HCT116 (cell line): Measurements from ENCODE around the gene ARHGAP10. TPM values are rescaled to one million over a fixed set of nuclear protein-coding genes. Genes with fewer than 3 reads are reported as not detected.

Source experiments
- ATAC-seq: fragments of 200-7000 bp; cut with Tn5 transposase; 2 replicates; pipeline ENCODE4 v1.9.1; 2020; ENCODE audit warnings: mild to moderate bottlenecking, moderate library complexity
- BruUV-seq: library from RNA; stranded (reverse); fragments of 400-500 nt; replicated peaks from 2 replicates; lab custom pipeline; 2021; lab: Mats Ljungman, UMichigan
- CTCF ChIA-PET: fragments of 300-600 bp; sonication (Branson Sonifier 250); formaldehyde crosslinking; loops from one replicate; lab custom pipeline; 2021; ENCODE audit warnings: antibody characterized with exemption; lab: Charles Lee
- POLR2A ChIA-PET: fragments of 300-600, 350-600 bp; sonication (Branson Sonifier 250); formaldehyde crosslinking; loops from one replicate; lab custom pipeline; 2021; ENCODE audit warnings: antibody characterized with exemption; lab: Charles Lee
- RAD21 ChIA-PET, 2 experiments: fragments of 300-600 bp; sonication (Branson Sonifier 250); formaldehyde crosslinking; loops; one replicate each; lab custom pipeline; 2023; ENCODE audit warnings: low total read pairs in 2 of 2; ENCODE audit not compliant: uncharacterized antibody in 2 of 2, unreplicated experiment in 2 of 2, low non-redundant PET in 1 of 2; lab: Charles Lee
- DNase-seq: peaks from one replicate; pipeline ENCODE4 v3.0.0-alpha.2; 2010; ENCODE audit warnings: low read depth, low spot score
- H2AFZ ChIP-seq: fragments of 200-600 bp; shearing (Covaris generic), sonication (generic); 2 replicates; pipeline ENCODE4 v1.6.1; 2017; ENCODE audit warnings: low read depth, mixed run types, mixed read lengths, antibody characterized with exemption, low read length; ENCODE audit not compliant: poor library complexity, severe bottlenecking
- H3K27ac ChIP-seq: 2 replicates; pipeline ENCODE4 v1.5.1; 2012; ENCODE audit warnings: low read depth, low read length
- H3K27me3 ChIP-seq: fragments of 200-600 bp; sonication (generic); 2 replicates; pipeline ENCODE4 v1.6.1; 2016; ENCODE audit warnings: mixed run types, low read length, mixed read lengths; ENCODE audit not compliant: insufficient read depth
- H3K36me3 ChIP-seq, 2 experiments: fragments of 200-500 bp in 1 of 2; fragments of 200-600 bp in 1 of 2; sonication (Bioruptor generic) in 1 of 2; sonication (generic) in 1 of 2; 2 replicates each; pipeline versions ENCODE4 v1.5.1 to v1.6.1; 2014 to 2016; ENCODE audit warnings: low read length in 2 of 2, inconsistent platforms in 1 of 2, mixed read lengths in 1 of 2, mixed run types in 1 of 2; ENCODE audit not compliant: insufficient read depth in 2 of 2, control insufficient read depth in 1 of 2
- H3K4me1 ChIP-seq, 2 experiments: fragments of 200-600 bp in 1 of 2; sonication (generic) in 1 of 2; 2 replicates each; pipeline versions ENCODE4 v1.5.1 to v1.6.1; 2012 to 2017; ENCODE audit warnings: low read length in 2 of 2, inconsistent platforms in 1 of 2, mild to moderate bottlenecking in 1 of 2, mixed read lengths in 1 of 2, mixed run types in 1 of 2, moderate library complexity in 1 of 2; ENCODE audit not compliant: insufficient read depth in 2 of 2, control insufficient read depth in 1 of 2
- H3K4me2 ChIP-seq: fragments of 200-600 bp; sonication (generic); 2 replicates; pipeline ENCODE4 v1.6.1; 2017; ENCODE audit warnings: mixed run types, low read length, mixed read lengths
- H3K4me3 ChIP-seq, 2 experiments: fragments of 200-600 bp in 1 of 2; sonication (generic) in 1 of 2; replicated peaks in 1 of 2; 2 replicates each; pipeline ENCODE4 v1.5.1; 2011 to 2016; ENCODE audit warnings: low read length in 2 of 2, control low read depth in 1 of 2, low read depth in 1 of 2, mild to moderate bottlenecking in 1 of 2, mixed read lengths in 1 of 2, mixed run types in 1 of 2
- H3K79me2 ChIP-seq: fragments of 200-600 bp; sonication (generic); 2 replicates; pipeline ENCODE4 v1.6.1; 2017; ENCODE audit warnings: mild to moderate bottlenecking, mixed run types, low read length, moderate library complexity, mixed read lengths; ENCODE audit not compliant: insufficient read depth
- H3K9ac ChIP-seq: fragments of 200-600 bp; sonication (generic); 2 replicates; pipeline ENCODE4 v1.6.1; 2016; ENCODE audit warnings: low read length, mixed read lengths
- H3K9me2 ChIP-seq: fragments of 200-600 bp; sonication (generic), shearing (Covaris generic); 2 replicates; pipeline ENCODE4 v1.6.1; 2017; ENCODE audit warnings: mixed run types, mild to moderate bottlenecking, moderate library complexity; ENCODE audit not compliant: insufficient read depth
- H3K9me3 ChIP-seq, 2 experiments: fragments of 200-500 bp in 1 of 2; fragments of 200-600 bp in 1 of 2; sonication (Bioruptor generic) in 1 of 2; sonication (generic) in 1 of 2; 2 replicates each; pipeline ENCODE4 v1.6.1; 2014 to 2017; ENCODE audit warnings: low read length in 2 of 2, mixed read lengths in 2 of 2, inconsistent platforms in 1 of 2, low read depth in 1 of 2, mild to moderate bottlenecking in 1 of 2, mixed run types in 1 of 2, moderate library complexity in 1 of 2; ENCODE audit not compliant: control insufficient read depth in 1 of 2, insufficient read depth in 1 of 2
- H4K20me1 ChIP-seq: fragments of 200-600 bp; sonication (generic), shearing (Covaris generic); 2 replicates; pipeline ENCODE4 v1.6.1; 2017; ENCODE audit warnings: mixed run types, mild to moderate bottlenecking, moderate library complexity; ENCODE audit not compliant: insufficient read depth
- CEBPB ChIP-seq: IDR thresholded peaks from 2 replicates; pipeline ENCODE4 v1.6.1; 2012; ENCODE audit warnings: low read depth
- CTCF ChIP-seq, 3 experiments: fragments of 200-600 bp in 1 of 3; sonication (generic) in 1 of 3; IDR thresholded peaks in 2 of 3; conservative IDR thresholded peaks in 1 of 3; 2 replicates each; pipeline ENCODE4 v1.5.1; 2012 to 2017; ENCODE audit warnings: low read depth in 2 of 3, low read length in 2 of 3, antibody characterized with exemption in 1 of 3, borderline replicate concordance in 1 of 3, control low read depth in 1 of 3, mild to moderate bottlenecking in 1 of 3, mixed read lengths in 1 of 3, mixed run types in 1 of 3, moderate library complexity in 1 of 3; ENCODE audit not compliant: insufficient read depth in 1 of 3
- EGR1 ChIP-seq: IDR thresholded peaks from 2 replicates; pipeline ENCODE4 v1.6.1; 2012; ENCODE audit warnings: low read depth
- ELF1 ChIP-seq: IDR thresholded peaks from 2 replicates; pipeline ENCODE4 v1.6.1; 2012; ENCODE audit warnings: low read depth, borderline replicate concordance
- EZH2 ChIP-seq: fragments of 200-600 bp; sonication (generic); IDR thresholded peaks from 2 replicates; pipeline ENCODE4 v1.6.1; 2017; ENCODE audit warnings: antibody characterized with exemption, mixed run types
- EZH2phosphoT487 ChIP-seq: fragments of 200-600 bp; IDR thresholded peaks from 2 replicates; pipeline ENCODE4 v1.6.1; 2018; ENCODE audit warnings: antibody characterized with exemption, borderline replicate concordance
- FOSL1 ChIP-seq: IDR thresholded peaks from 2 replicates; pipeline ENCODE4 v1.6.1; 2012; ENCODE audit warnings: low read depth
- JUND ChIP-seq: IDR thresholded peaks from 2 replicates; pipeline ENCODE4 v1.6.1; 2012
- MAX ChIP-seq: IDR thresholded peaks from 2 replicates; pipeline ENCODE4 v1.6.1; 2012
- POLR2AphosphoS5 ChIP-seq: IDR thresholded peaks from 2 replicates; pipeline ENCODE4 v1.6.1; 2011; ENCODE audit warnings: mild to moderate bottlenecking, low read depth, low read length, moderate library complexity
- RAD21 ChIP-seq: IDR thresholded peaks from 2 replicates; pipeline ENCODE4 v1.6.1; 2012; ENCODE audit warnings: low read depth, mild to moderate bottlenecking
- SIN3A ChIP-seq: IDR thresholded peaks from 2 replicates; pipeline ENCODE4 v1.6.1; 2012; ENCODE audit warnings: low read depth
- SP1 ChIP-seq: IDR thresholded peaks from 2 replicates; pipeline ENCODE4 v1.6.1; 2012; ENCODE audit warnings: low read depth
- SRF ChIP-seq: IDR thresholded peaks from 2 replicates; pipeline ENCODE4 v1.6.1; 2012; ENCODE audit warnings: low read depth
- TCF7L2 ChIP-seq: IDR thresholded peaks from 2 replicates; pipeline ENCODE4 v1.7.0; 2011; ENCODE audit warnings: borderline replicate concordance, inconsistent platforms; ENCODE audit not compliant: insufficient read depth, insufficient read length; ENCODE audit errors: extremely low read depth
- YY1 ChIP-seq: IDR thresholded peaks from 2 replicates; pipeline ENCODE4 v1.6.1; 2011; ENCODE audit warnings: low read length, low read depth, moderate library complexity, mild to moderate bottlenecking; ENCODE audit not compliant: insufficient replicate concordance; ENCODE audit errors: extremely low read depth
- ZBTB33 ChIP-seq: IDR thresholded peaks from 2 replicates; pipeline ENCODE4 v1.6.1; 2011; ENCODE audit warnings: mild to moderate bottlenecking, low read length, moderate library complexity; ENCODE audit not compliant: insufficient replicate concordance; ENCODE audit errors: extremely low read depth
- ZFX ChIP-seq: fragments of 450-650 bp; IDR thresholded peaks from 2 replicates; pipeline ENCODE4 v1.6.1; 2017
- ZNF274 ChIP-seq: fragments of 200-500 bp; sonication (Bioruptor generic); IDR thresholded peaks from 2 replicates; pipeline ENCODE4 v1.6.1; 2014; ENCODE audit warnings: mild to moderate bottlenecking, low read depth, low read length, inconsistent platforms
- intact Hi-C: fragments of 100-400 bp; cut with micrococcal nuclease; formaldehyde crosslinking; loops from 2 replicates; pipeline ENCODE4 v1.10.0; 2022
- total RNA-seq: library from RNA; stranded (reverse); gene quantifications from one replicate; pipeline ENCODE4 v1.2.1, GENCODE V29; 2021; ENCODE audit not compliant: unreplicated experiment
- TF ChIP-seq, protein P1 (sequence below): IDR thresholded peaks from 2 replicates; pipeline ENCODE4 v1.6.1; 2012; ENCODE audit warnings: low read depth

ARHGAP10 gene
- total RNA-seq, 1 experiment from 2014 or later = 24.7 TPM

DNA sequence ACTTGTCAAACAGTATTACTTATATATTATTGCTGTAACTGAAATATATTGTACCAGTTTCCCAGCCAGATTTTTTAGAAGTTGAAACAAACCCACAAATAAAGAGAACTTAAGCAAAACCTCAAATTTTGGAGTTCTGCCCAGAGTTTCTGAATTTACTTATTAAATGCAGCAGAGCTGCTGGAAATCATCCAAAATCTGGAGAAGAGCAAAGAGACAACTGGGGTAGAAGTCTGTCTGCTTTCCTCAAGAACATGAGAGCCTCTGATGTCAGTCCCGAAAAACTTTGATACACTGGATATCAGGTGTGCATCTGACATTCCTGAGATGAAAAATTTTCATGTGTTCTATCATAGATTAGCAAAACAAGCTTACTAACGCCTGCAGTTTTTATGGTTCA lies 384.4 kb downstream of the ARHGAP10 start:
- H3K9me2 ChIP-seq = no peaks in the 10 kb centered on the region
- H3K9ac ChIP-seq = no peak overlapping the region
- CTCF ChIA-PET = no interaction called here
- no peaks in the 10 kb centered on the region for H3K9me3 ChIP-seq
- H2AFZ ChIP-seq = no peak overlapping the region
- POLR2A ChIA-PET = no interaction called here
- intact Hi-C loops = no loop called here
- BruUV-seq = no TSS peak
- no peak for ATAC-seq
- H4K20me1 ChIP-seq = 0 out of 2 replicates have a peak, but pooled peaks cover 3% of the 10 kb centered on the region
- H3K27me3 ChIP-seq = no peaks in the 10 kb centered on the region
- no peaks in the 10 kb centered on the region for H3K36me3 ChIP-seq
- TF ChIP-seq RAD21 = no peak
- TF ChIP-seq EZH2phosphoT487 = no peak
- TF ChIP-seq SRF = no peak
- TF ChIP-seq TCF7L2 = no peak
- no peak for TF ChIP-seq YY1
- TF ChIP-seq EGR1 = no peak
- TF ChIP-seq, protein P1, sequence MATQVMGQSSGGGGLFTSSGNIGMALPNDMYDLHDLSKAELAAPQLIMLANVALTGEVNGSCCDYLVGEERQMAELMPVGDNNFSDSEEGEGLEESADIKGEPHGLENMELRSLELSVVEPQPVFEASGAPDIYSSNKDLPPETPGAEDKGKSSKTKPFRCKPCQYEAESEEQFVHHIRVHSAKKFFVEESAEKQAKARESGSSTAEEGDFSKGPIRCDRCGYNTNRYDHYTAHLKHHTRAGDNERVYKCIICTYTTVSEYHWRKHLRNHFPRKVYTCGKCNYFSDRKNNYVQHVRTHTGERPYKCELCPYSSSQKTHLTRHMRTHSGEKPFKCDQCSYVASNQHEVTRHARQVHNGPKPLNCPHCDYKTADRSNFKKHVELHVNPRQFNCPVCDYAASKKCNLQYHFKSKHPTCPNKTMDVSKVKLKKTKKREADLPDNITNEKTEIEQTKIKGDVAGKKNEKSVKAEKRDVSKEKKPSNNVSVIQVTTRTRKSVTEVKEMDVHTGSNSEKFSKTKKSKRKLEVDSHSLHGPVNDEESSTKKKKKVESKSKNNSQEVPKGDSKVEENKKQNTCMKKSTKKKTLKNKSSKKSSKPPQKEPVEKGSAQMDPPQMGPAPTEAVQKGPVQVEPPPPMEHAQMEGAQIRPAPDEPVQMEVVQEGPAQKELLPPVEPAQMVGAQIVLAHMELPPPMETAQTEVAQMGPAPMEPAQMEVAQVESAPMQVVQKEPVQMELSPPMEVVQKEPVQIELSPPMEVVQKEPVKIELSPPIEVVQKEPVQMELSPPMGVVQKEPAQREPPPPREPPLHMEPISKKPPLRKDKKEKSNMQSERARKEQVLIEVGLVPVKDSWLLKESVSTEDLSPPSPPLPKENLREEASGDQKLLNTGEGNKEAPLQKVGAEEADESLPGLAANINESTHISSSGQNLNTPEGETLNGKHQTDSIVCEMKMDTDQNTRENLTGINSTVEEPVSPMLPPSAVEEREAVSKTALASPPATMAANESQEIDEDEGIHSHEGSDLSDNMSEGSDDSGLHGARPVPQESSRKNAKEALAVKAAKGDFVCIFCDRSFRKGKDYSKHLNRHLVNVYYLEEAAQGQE = no peak
- no peak for TF ChIP-seq POLR2AphosphoS5
- no peak for TF ChIP-seq FOSL1
- TF ChIP-seq ZNF274 = no peak
- TF ChIP-seq SIN3A = no peak
- TF ChIP-seq MAX = no peak
- TF ChIP-seq ZFX = no peak
- no peak for TF ChIP-seq EZH2
- TF ChIP-seq JUND = no peak
- no peak for TF ChIP-seq CTCF (IDR thresholded peaks at IDR 0.05 in 2 of 3, conservative IDR thresholded peaks at IDR 0.05 in 1 of 3; ENCODE audit: borderline replicate concordance in 1 of 3, insufficient read depth in 1 of 3, low read depth in 2 of 3, low read length in 2 of 3)
- no peak for TF ChIP-seq ZBTB33
- TF ChIP-seq SP1 = no peak
- no peak for TF ChIP-seq ELF1
- TF ChIP-seq CEBPB = no peak
- H3K27ac ChIP-seq = no peak overlapping the region
- no peak for DNase-seq
- H3K79me2 ChIP-seq = no peaks in the 10 kb centered on the region
- RAD21 ChIA-PET = no interaction called here
- H3K4me1 ChIP-seq = no peaks in the 10 kb centered on the region
- H3K4me2 ChIP-seq = no peak overlapping the region
- no peak overlapping the region for H3K4me3 ChIP-seq
